ENCODE measurements around the gene TNFRSF1A. TPM values are rescaled to one million over a fixed set of nuclear protein-coding genes. Genes with fewer than 3 reads are reported as not detected.

The TNFRSF1A gene
- polyA plus RNA-seq, 1 donor from 2014 or later = 4.5 TPM

DNA sequence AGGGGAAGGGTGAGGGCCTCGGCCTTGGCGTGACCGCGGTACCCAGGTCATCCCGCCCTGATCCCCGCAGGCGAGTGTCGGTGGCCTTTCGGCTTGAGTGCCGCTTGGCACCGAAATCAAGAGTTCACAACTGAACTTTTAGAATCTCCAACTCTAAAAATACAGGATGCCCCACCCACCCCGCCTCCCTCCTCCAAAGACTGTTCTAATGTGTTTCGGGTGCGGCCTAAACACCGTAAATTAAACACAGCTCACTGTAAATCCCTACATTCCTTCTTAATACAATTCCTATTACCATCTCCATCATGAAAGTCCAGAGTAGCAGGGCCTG lies 22.1 kb upstream of the TNFRSF1A start:
- Histone ChIP-seq H3F3A (ENCODE audit: insufficient read depth, low read length, poor library complexity, severe bottlenecking) (no peaks in the 10 kb centered on the region), H3K4me2 (ENCODE audit: low read length) (no peak overlapping the region), H3K27ac (ENCODE audit: low read length) (no peak overlapping the region), H3K9me2 (ENCODE audit: insufficient read depth, low read length) (no peaks in the 10 kb centered on the region), H3K9ac (ENCODE audit: low read length) (no peak overlapping the region), H4K20me1 (ENCODE audit: insufficient read depth) (no peaks in the 10 kb centered on the region), H3K4me3 (ENCODE audit: low read length) (no peak overlapping the region), H3K36me3 (ENCODE audit: insufficient read depth, low read length) (no peaks in the 10 kb centered on the region), H2AFZ (ENCODE audit: low read depth, low read length) (no peak overlapping the region), H3K9me3 (ENCODE audit: low read length) (no peaks in the 10 kb centered on the region), H3K79me2 (replicated peaks; ENCODE audit: insufficient read depth, low read length) (no peaks in the 10 kb centered on the region), H3K27me3 (ENCODE audit: insufficient read depth, low read depth, low read length) (no peaks in the 10 kb centered on the region)
- TF ChIP-seq EZH2 (IDR thresholded peaks at IDR 0.05; ENCODE audit: borderline replicate concordance, insufficient read depth, low read length, poor library complexity, severe bottlenecking) = no peak
- TF ChIP-seq, protein P1, sequence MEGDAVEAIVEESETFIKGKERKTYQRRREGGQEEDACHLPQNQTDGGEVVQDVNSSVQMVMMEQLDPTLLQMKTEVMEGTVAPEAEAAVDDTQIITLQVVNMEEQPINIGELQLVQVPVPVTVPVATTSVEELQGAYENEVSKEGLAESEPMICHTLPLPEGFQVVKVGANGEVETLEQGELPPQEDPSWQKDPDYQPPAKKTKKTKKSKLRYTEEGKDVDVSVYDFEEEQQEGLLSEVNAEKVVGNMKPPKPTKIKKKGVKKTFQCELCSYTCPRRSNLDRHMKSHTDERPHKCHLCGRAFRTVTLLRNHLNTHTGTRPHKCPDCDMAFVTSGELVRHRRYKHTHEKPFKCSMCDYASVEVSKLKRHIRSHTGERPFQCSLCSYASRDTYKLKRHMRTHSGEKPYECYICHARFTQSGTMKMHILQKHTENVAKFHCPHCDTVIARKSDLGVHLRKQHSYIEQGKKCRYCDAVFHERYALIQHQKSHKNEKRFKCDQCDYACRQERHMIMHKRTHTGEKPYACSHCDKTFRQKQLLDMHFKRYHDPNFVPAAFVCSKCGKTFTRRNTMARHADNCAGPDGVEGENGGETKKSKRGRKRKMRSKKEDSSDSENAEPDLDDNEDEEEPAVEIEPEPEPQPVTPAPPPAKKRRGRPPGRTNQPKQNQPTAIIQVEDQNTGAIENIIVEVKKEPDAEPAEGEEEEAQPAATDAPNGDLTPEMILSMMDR (IDR thresholded peaks at IDR 0.05; ENCODE audit: poor library complexity, severe bottlenecking) = no peak
- no peak for TF ChIP-seq MXI1 (conservative IDR thresholded peaks at IDR 0.05; ENCODE audit: poor library complexity, severe bottlenecking)
- TF ChIP-seq SMC3 (conservative IDR thresholded peaks at IDR 0.05; ENCODE audit: poor library complexity) = no peak
- no peak for TF ChIP-seq TAF1 (IDR thresholded peaks at IDR 0.05; ENCODE audit: low read depth)
- TF ChIP-seq, protein P2, sequence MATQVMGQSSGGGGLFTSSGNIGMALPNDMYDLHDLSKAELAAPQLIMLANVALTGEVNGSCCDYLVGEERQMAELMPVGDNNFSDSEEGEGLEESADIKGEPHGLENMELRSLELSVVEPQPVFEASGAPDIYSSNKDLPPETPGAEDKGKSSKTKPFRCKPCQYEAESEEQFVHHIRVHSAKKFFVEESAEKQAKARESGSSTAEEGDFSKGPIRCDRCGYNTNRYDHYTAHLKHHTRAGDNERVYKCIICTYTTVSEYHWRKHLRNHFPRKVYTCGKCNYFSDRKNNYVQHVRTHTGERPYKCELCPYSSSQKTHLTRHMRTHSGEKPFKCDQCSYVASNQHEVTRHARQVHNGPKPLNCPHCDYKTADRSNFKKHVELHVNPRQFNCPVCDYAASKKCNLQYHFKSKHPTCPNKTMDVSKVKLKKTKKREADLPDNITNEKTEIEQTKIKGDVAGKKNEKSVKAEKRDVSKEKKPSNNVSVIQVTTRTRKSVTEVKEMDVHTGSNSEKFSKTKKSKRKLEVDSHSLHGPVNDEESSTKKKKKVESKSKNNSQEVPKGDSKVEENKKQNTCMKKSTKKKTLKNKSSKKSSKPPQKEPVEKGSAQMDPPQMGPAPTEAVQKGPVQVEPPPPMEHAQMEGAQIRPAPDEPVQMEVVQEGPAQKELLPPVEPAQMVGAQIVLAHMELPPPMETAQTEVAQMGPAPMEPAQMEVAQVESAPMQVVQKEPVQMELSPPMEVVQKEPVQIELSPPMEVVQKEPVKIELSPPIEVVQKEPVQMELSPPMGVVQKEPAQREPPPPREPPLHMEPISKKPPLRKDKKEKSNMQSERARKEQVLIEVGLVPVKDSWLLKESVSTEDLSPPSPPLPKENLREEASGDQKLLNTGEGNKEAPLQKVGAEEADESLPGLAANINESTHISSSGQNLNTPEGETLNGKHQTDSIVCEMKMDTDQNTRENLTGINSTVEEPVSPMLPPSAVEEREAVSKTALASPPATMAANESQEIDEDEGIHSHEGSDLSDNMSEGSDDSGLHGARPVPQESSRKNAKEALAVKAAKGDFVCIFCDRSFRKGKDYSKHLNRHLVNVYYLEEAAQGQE (IDR thresholded peaks at IDR 0.05; ENCODE audit: borderline replicate concordance) = no peak
- no peak for TF ChIP-seq RAD21 (conservative IDR thresholded peaks at IDR 0.05)
- TF ChIP-seq EP300 (conservative IDR thresholded peaks at IDR 0.05; ENCODE audit: poor library complexity, severe bottlenecking) = no peak
- TF ChIP-seq POLR2AphosphoS5 (IDR thresholded peaks at IDR 0.05) = no peak

DNA sequence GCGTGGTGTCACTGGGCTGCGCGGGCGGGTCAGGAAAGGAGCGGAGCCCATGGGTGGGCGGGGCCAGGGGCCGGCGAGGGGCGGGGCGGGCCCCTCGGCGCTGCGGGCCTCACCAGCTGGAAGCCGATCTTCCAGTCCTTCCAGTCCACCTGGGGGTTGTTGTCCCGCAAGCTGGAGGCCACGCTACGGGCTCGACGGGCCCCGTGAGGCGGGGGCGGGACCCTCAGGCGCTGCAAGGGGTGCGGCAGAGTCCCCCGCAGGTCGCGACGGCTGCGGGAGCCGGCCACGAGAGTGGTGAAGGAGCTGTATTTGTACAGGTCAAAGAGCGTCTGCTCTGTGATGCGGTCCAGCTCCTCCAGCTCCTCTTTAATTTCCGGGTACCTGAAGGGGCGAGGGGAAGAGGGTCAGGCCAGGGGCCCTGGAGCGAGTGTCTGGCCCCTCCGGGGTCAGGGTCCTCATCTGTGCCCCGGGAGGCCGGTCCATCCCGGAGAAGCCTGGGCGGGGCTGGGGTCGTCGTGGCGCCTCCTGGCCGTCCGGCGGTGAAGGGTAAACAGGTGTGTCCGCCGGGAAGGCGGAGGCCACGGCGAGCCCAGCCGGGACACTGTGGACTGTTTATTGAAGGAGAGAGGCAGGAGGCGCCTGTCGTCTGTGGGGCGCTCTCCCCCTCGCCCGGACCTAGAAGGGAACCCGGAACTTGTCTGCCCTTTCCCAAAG lies 21.6 kb upstream of the TNFRSF1A start:
- Histone ChIP-seq H3K36me3 (ENCODE audit: insufficient read depth, low read length) (no peaks in the 10 kb centered on the region), H3K4me3 (ENCODE audit: low read length) (no peak overlapping the region), H3K27me3 (ENCODE audit: insufficient read depth, low read depth, low read length) (no peaks in the 10 kb centered on the region), H3K4me2 (ENCODE audit: low read length) (no peak overlapping the region), H3K27ac (ENCODE audit: low read length) (no peak overlapping the region), H3K79me2 (replicated peaks; ENCODE audit: insufficient read depth, low read length) (no peaks in the 10 kb centered on the region), H3K9ac (ENCODE audit: low read length) (no peak overlapping the region), H3F3A (ENCODE audit: insufficient read depth, low read length, poor library complexity, severe bottlenecking) (no peaks in the 10 kb centered on the region), H2AFZ (ENCODE audit: low read depth, low read length) (no peak overlapping the region), H3K9me2 (ENCODE audit: insufficient read depth, low read length) (no peaks in the 10 kb centered on the region), H3K9me3 (ENCODE audit: low read length) (no peaks in the 10 kb centered on the region), H4K20me1 (ENCODE audit: insufficient read depth) (no peaks in the 10 kb centered on the region)
- TF ChIP-seq EP300 (conservative IDR thresholded peaks at IDR 0.05; ENCODE audit: poor library complexity, severe bottlenecking) (no peak), POLR2AphosphoS5 (IDR thresholded peaks at IDR 0.05) (no peak), EZH2 (IDR thresholded peaks at IDR 0.05; ENCODE audit: borderline replicate concordance, insufficient read depth, low read length, poor library complexity, severe bottlenecking) (no peak), MXI1 (conservative IDR thresholded peaks at IDR 0.05; ENCODE audit: poor library complexity, severe bottlenecking) (no peak), RAD21 (conservative IDR thresholded peaks at IDR 0.05) (no peak), SMC3 (conservative IDR thresholded peaks at IDR 0.05; ENCODE audit: poor library complexity) (no peak), TAF1 (IDR thresholded peaks at IDR 0.05; ENCODE audit: low read depth) (no peak)
- TF ChIP-seq, protein P2 (IDR thresholded peaks at IDR 0.05; ENCODE audit: borderline replicate concordance) = no peak
- TF ChIP-seq, protein P1 (IDR thresholded peaks at IDR 0.05; ENCODE audit: poor library complexity, severe bottlenecking) = no peak
